ENCODE results near the gene YWHAQ. TPM values are rescaled to one million over a fixed set of nuclear protein-coding genes. Genes with fewer than 3 reads are reported as not detected.

YWHAQ gene
- total RNA-seq, 1 donor = 90.8 TPM

GRCh38 chr2:9656270-9656766, 25.5 kb upstream of the YWHAQ start:
- no peak for DNase-seq (ENCODE audit: low read depth in 2 of 3, low spot score in 2 of 3)

- peak in 1 of 3 donors; percentile 16 for DNase-seq (ENCODE audit: low read depth in 2 of 3, low spot score in 2 of 3)
These were observed 24.9 kb upstream of the YWHAQ start for GRCh38 chr2:9655441-9656269.

- no peak for DNase-seq (ENCODE audit: low read depth in 2 of 3, low spot score in 2 of 3)
These were observed 23.8 kb upstream of the YWHAQ start for GRCh38 chr2:9654452-9655100.

- DNase-seq (ENCODE audit: low read depth in 2 of 3, low spot score in 2 of 3) = no peak
These were observed 22.9 kb upstream of the YWHAQ start for GRCh38 chr2:9653485-9654271.

GRCh38 chr2:9652898-9653479, 22.2 kb upstream of the YWHAQ start:
- no peak for DNase-seq (ENCODE audit: low read depth in 2 of 3, low spot score in 2 of 3)

- DNase-seq (ENCODE audit: low read depth in 2 of 3, low spot score in 2 of 3) = no peak
These were observed 21.5 kb upstream of the YWHAQ start for GRCh38 chr2:9652267-9652666.

- DNase-seq (ENCODE audit: low read depth in 2 of 3, low spot score in 2 of 3) = no peak
These were observed 19.5 kb upstream of the YWHAQ start for GRCh38 chr2:9650119-9650821.

- no peak for DNase-seq (ENCODE audit: low read depth in 2 of 3, low spot score in 2 of 3)
These were observed 18.5 kb upstream of the YWHAQ start for GRCh38 chr2:9649261-9649660.

- DNase-seq (ENCODE audit: low read depth in 2 of 3, low spot score in 2 of 3) = no peak
These were observed 18.0 kb upstream of the YWHAQ start for GRCh38 chr2:9648821-9649220.

- no peak for DNase-seq (ENCODE audit: low read depth in 2 of 3, low spot score in 2 of 3)
These were observed 17.1 kb upstream of the YWHAQ start for GRCh38 chr2:9647884-9648283.

- no peak for DNase-seq (ENCODE audit: low read depth in 2 of 3, low spot score in 2 of 3)
These were observed 15.6 kb upstream of the YWHAQ start for GRCh38 chr2:9646196-9647030.

- DNase-seq (ENCODE audit: low read depth in 2 of 3, low spot score in 2 of 3) = no peak
These were observed 13.8 kb upstream of the YWHAQ start for GRCh38 chr2:9644603-9645002.

GRCh38 chr2:9644021-9644420, 13.2 kb upstream of the YWHAQ start:
- no peak for DNase-seq (ENCODE audit: low read depth in 2 of 3, low spot score in 2 of 3)

- DNase-seq (ENCODE audit: low read depth in 2 of 3, low spot score in 2 of 3) = no peak
These were observed 10.8 kb upstream of the YWHAQ start for GRCh38 chr2:9641641-9642040.

- no peak for DNase-seq (ENCODE audit: low read depth in 2 of 3, low spot score in 2 of 3)
These were observed 9.8 kb upstream of the YWHAQ start for GRCh38 chr2:9640403-9641104.

GRCh38 chr2:9639740-9640343, 9.0 kb upstream of the YWHAQ start:
- no peak for DNase-seq (ENCODE audit: low read depth in 2 of 3, low spot score in 2 of 3)

- no peak for DNase-seq (ENCODE audit: low read depth in 2 of 3, low spot score in 2 of 3)
These were observed 8.3 kb upstream of the YWHAQ start for GRCh38 chr2:9639000-9639602.

GRCh38 chr2:9638532-9638931, 7.7 kb upstream of the YWHAQ start:
- no peak for DNase-seq (ENCODE audit: low read depth in 2 of 3, low spot score in 2 of 3)

All from hematopoietic multipotent progenitor cell (in vitro differentiated cells).